ENCODE results near the gene GPR137B. TPM values are rescaled to one million over a fixed set of nuclear protein-coding genes. Genes with fewer than 3 reads are reported as not detected.

GPR137B gene
- total and polyA plus RNA-seq, 8 donors: 9.3 to 37.4 (median 12.7) TPM

DNA sequence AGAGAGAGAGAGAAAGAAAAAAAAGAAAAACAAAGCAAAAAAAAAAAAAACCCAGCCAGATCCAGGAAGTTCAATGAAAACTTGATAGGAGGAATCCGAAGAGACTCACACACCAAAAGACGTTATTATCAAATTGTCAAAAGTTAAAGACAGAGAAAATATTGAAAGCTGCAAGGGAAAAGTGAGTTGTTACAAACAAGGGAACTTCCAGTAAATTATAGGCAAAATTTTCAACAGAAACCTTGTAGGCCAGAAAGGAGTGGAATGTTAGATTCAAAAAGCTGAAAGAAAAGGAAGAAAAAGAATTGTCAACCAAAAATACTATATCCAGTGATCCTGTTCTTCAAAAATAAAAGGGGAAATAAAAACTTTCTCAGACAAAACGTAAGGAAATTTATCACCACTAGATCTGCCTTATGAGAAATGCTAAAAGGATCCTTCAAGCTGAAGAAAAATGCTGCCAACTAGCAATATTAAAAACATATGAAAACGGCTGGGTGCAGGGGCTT is 115.8 kb downstream of the GPR137B start:
- TF ChIP-seq, protein P1, sequence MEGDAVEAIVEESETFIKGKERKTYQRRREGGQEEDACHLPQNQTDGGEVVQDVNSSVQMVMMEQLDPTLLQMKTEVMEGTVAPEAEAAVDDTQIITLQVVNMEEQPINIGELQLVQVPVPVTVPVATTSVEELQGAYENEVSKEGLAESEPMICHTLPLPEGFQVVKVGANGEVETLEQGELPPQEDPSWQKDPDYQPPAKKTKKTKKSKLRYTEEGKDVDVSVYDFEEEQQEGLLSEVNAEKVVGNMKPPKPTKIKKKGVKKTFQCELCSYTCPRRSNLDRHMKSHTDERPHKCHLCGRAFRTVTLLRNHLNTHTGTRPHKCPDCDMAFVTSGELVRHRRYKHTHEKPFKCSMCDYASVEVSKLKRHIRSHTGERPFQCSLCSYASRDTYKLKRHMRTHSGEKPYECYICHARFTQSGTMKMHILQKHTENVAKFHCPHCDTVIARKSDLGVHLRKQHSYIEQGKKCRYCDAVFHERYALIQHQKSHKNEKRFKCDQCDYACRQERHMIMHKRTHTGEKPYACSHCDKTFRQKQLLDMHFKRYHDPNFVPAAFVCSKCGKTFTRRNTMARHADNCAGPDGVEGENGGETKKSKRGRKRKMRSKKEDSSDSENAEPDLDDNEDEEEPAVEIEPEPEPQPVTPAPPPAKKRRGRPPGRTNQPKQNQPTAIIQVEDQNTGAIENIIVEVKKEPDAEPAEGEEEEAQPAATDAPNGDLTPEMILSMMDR (IDR thresholded peaks at IDR 0.05): no peak
- intact Hi-C loops (cut with DNase I): no loop called here
- H3K27me3 ChIP-seq: no peaks in the 10 kb centered on the region
- no peaks in the 10 kb centered on the region for H3K4me1 ChIP-seq
- peaks cover 0 to 62% of the 10 kb centered on the region in 2 donors for H3K9me3 ChIP-seq
- ATAC-seq: no peak
- H3K4me3 ChIP-seq: no peak overlapping the region
- DNase-seq: no peak
- H3K36me3 ChIP-seq: peaks cover 0 to 15% of the 10 kb centered on the region in 2 donors
- no peak overlapping the region for H3K27ac ChIP-seq

Other genes with a start within 250 kb of the GPR137B start
- 10 to 100 TPM; 55.4 to 77.4 TPM for gene NID1, start 77.4 kb upstream of the GPR137B start, total RNA-seq
- 100 to 1,000 TPM; 199 to 233 (median 227) TPM for gene NID1, start 77.4 kb upstream of the GPR137B start, polyA plus RNA-seq (ENCODE audit: insufficient read length in 6 of 6)
- gene ERO1B, start 139.4 kb downstream of the GPR137B start, total RNA-seq: 1 to 10 TPM; 5.8 to 8.3 TPM
- 10 to 100 TPM in 2 of 6 donors, 1 to 10 TPM in 4; 8.4 to 11.1 (median 9.9) TPM for gene ERO1B, start 139.4 kb downstream of the GPR137B start, polyA plus RNA-seq (ENCODE audit: insufficient read length in 6 of 6)

All from left lung (tissue), 10 donors.